Esophagus (tissue), 2 donors: ENCODE results near the gene PFKFB2. TPM values are rescaled to one million over a fixed set of nuclear protein-coding genes. Genes with fewer than 3 reads are reported as not detected.

Experiments used
- H3K27ac ChIP-seq, 2 donors: one replicate each; pipeline ENCODE4 v1.5.1; 2013; ENCODE audit warnings: low read depth in 2 of 2, mild to moderate bottlenecking in 2 of 2, inconsistent platforms in 1 of 2, low read length in 1 of 2, moderate library complexity in 1 of 2
- H3K27me3 ChIP-seq, 2 donors: one replicate each; pipeline ENCODE4 v1.6.1; 2013; ENCODE audit warnings: low read length in 2 of 2, control low read depth in 1 of 2, mild to moderate bottlenecking in 1 of 2; ENCODE audit not compliant: insufficient read depth in 2 of 2, control insufficient read depth in 1 of 2
- H3K36me3 ChIP-seq, 2 donors: one replicate each; pipeline ENCODE4 v1.6.1; 2013; ENCODE audit warnings: low read length in 1 of 2; ENCODE audit not compliant: control insufficient read depth in 2 of 2, insufficient read depth in 2 of 2
- H3K4me1 ChIP-seq, 2 donors: one replicate each; pipeline ENCODE4 v1.6.1; 2013; ENCODE audit warnings: low read length in 1 of 2; ENCODE audit not compliant: control insufficient read depth in 2 of 2, insufficient read depth in 2 of 2
- H3K4me3 ChIP-seq, 2 donors: one replicate each; pipeline ENCODE4 v1.5.1; 2013; ENCODE audit warnings: low read length in 2 of 2, mild to moderate bottlenecking in 2 of 2, low read depth in 1 of 2, moderate library complexity in 1 of 2
- H3K9me3 ChIP-seq, 2 donors: one replicate each; pipeline ENCODE4 v1.6.1; 2013; ENCODE audit warnings: mild to moderate bottlenecking in 2 of 2, low read depth in 1 of 2, low read length in 1 of 2, moderate library complexity in 1 of 2; ENCODE audit not compliant: control insufficient read depth in 2 of 2, insufficient read depth in 1 of 2
- WGBS, 2 donors: extraction: QIAGEN DNeasy Blood & Tissue Kit; methylation state at CpG; one replicate each; pipeline ENCODE4 v1.1.7; 2013; 5-methylcytosine and 5-hydroxymethylcytosine counted together
- polyA plus RNA-seq, 2 donors: library from polyadenylated mRNA; stranded (reverse); fragments of 200-250 nt; gene quantifications; one replicate each; pipeline ENCODE4 v1.2.3, GENCODE V29; 2013
- donor health status: healthy with polysubstance abuse.
- donor health status: Bipolar disorder and iron deficiency.

Gene PFKFB2
- polyA plus RNA-seq, 2 donors: 4.7 to 8.3 TPM

GRCh38 chr1:207069858-207070506 is 16.9 kb downstream of the PFKFB2 start:
- Histone ChIP-seq H3K36me3 (peaks cover 12 to 19% of the 10 kb centered on the region in 2 donors), H3K4me3 (no peak overlapping the region), H3K27ac (no peak overlapping the region), H3K4me1 (no peaks in the 10 kb centered on the region), H3K9me3 (no peaks in the 10 kb centered on the region), H3K27me3 (no peaks in the 10 kb centered on the region)
- 92 to 93% methylated on average over 5 of the region's 5 CpGs for WGBS, 2 donors

GRCh38 chr1:207070811-207071210 is 17.7 kb downstream of the PFKFB2 start:
- Histone ChIP-seq H3K4me3 (no peak overlapping the region), H3K4me1 (no peaks in the 10 kb centered on the region), H3K27me3 (no peaks in the 10 kb centered on the region), H3K9me3 (no peaks in the 10 kb centered on the region), H3K36me3 (peaks cover 12 to 19% of the 10 kb centered on the region in 2 donors), H3K27ac (no peak overlapping the region)
- WGBS, 2 donors: 84 to 89% methylated on average over 4 of the region's 4 CpGs

- H3K27ac ChIP-seq: no peak overlapping the region
These were observed 18.4 kb downstream of the PFKFB2 start for GRCh38 chr1:207071426-207071825.

GRCh38 chr1:207072233-207072632 is 19.2 kb downstream of the PFKFB2 start:
- Histone ChIP-seq H3K27me3 (no peaks in the 10 kb centered on the region), H3K27ac (no peak overlapping the region), H3K36me3 (peaks cover 12 to 19% of the 10 kb centered on the region in 2 donors), H3K4me1 (no peaks in the 10 kb centered on the region), H3K4me3 (no peak overlapping the region), H3K9me3 (no peaks in the 10 kb centered on the region)
- WGBS, 2 donors: 79 to 80% methylated on average over 8 of the region's 8 CpGs

More at GRCh38 chr1:207071426-207071825, 18.4 kb downstream of the PFKFB2 start:
- no peaks in the 10 kb centered on the region for H3K27me3 ChIP-seq
- 80 to 89% methylated on average over 6 of the region's 6 CpGs for WGBS, 2 donors
- H3K4me1 ChIP-seq: no peaks in the 10 kb centered on the region
- H3K4me3 ChIP-seq: no peak overlapping the region
- peaks cover 12 to 19% of the 10 kb centered on the region in 2 donors for H3K36me3 ChIP-seq
- H3K9me3 ChIP-seq: no peaks in the 10 kb centered on the region

GRCh38 chr1:207073906-207074820 is 21.1 kb downstream of the PFKFB2 start:
- no peaks in the 10 kb centered on the region for H3K9me3 ChIP-seq
- peaks cover 4 to 15% of the 10 kb centered on the region in 2 donors for H3K36me3 ChIP-seq
- peak overlapping the region; percentile 4 to 56 for H3K27ac ChIP-seq
- peaks cover 0 to under 1% of the 10 kb centered on the region in 2 donors for H3K27me3 ChIP-seq
- H3K4me1 ChIP-seq: no peaks in the 10 kb centered on the region
- no peak overlapping the region for H3K4me3 ChIP-seq
- WGBS, 2 donors: 49 to 51% methylated on average over 4 of the region's 4 CpGs

- Histone ChIP-seq H3K4me3 (no peak overlapping the region), H3K27ac (no peak overlapping the region), H3K36me3 (peaks cover 0 to 3% of the 10 kb centered on the region in 2 donors), H3K4me1 (no peaks in the 10 kb centered on the region), H3K27me3 (peaks cover 0 to 2% of the 10 kb centered on the region in 2 donors), H3K9me3 (no peaks in the 10 kb centered on the region)
- WGBS, 2 donors: 56 to 59% methylated on average over 5 of the region's 5 CpGs
These were observed 23.3 kb downstream of the PFKFB2 start for GRCh38 chr1:207076181-207076955.

GRCh38 chr1:207077012-207077411 is 23.9 kb downstream of the PFKFB2 start:
- Histone ChIP-seq H3K27me3 (peaks cover 0 to 2% of the 10 kb centered on the region in 2 donors), H3K27ac (no peak overlapping the region)
- 95 to 100% methylated on average over 1 of the region's 1 CpG for WGBS, 2 donors

GRCh38 chr1:207077470-207078377 is 24.6 kb downstream of the PFKFB2 start:
- H3K27ac ChIP-seq: no peak overlapping the region
- H3K4me1 ChIP-seq: no peaks in the 10 kb centered on the region
- H3K36me3 ChIP-seq: no peaks in the 10 kb centered on the region
- no peak overlapping the region for H3K4me3 ChIP-seq
- 44 to 48% methylated on average over 6 of the region's 6 CpGs for WGBS, 2 donors
- peaks cover 0 to 2% of the 10 kb centered on the region in 2 donors for H3K27me3 ChIP-seq
- H3K9me3 ChIP-seq: no peaks in the 10 kb centered on the region

More at GRCh38 chr1:207077012-207077411, 23.9 kb downstream of the PFKFB2 start:
- no peaks in the 10 kb centered on the region for H3K9me3 ChIP-seq
- H3K4me3 ChIP-seq: no peak overlapping the region
- H3K36me3 ChIP-seq: peaks cover 0 to 3% of the 10 kb centered on the region in 2 donors
- H3K4me1 ChIP-seq: no peaks in the 10 kb centered on the region
